ENCODE data around the gene EMC8. TPM values are rescaled to one million over a fixed set of nuclear protein-coding genes. Genes with fewer than 3 reads are reported as not detected.

Gene EMC8
- polyA plus RNA-seq, 3 donors: 28.4 to 31.4 (median 30.0) TPM

- no peak for DNase-seq (ENCODE audit: low read depth in 3 of 3, low spot score in 2 of 3)
Measured at GRCh38 chr16:85761861-85762260, 37.5 kb downstream of the EMC8 start.

- DNase-seq (ENCODE audit: low read depth in 3 of 3, low spot score in 2 of 3): no peak
Measured at GRCh38 chr16:85759631-85760419, 39.5 kb downstream of the EMC8 start.

DNA sequence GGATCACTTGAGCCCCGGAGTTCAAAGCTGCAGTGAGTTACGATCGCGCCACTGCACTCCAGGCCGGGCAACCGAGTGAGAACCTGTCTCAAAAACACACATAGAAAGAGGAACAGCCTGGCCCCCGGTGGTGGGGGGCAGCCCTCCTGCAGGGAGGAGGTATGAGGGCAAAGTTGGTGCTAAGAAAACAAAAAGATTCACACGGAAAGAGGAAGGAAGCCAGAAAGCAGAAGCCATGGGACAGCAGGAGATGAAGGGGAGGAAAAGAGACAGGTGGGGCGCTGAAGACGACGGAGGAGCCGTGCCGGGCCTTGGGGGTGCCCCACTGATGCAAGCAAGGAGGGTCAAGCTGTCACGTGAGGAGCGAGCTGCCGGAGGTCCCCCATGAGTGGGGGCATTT is 40.2 kb downstream of the EMC8 start:
- no peak for DNase-seq (ENCODE audit: low read depth in 3 of 3, low spot score in 2 of 3)

DNA sequence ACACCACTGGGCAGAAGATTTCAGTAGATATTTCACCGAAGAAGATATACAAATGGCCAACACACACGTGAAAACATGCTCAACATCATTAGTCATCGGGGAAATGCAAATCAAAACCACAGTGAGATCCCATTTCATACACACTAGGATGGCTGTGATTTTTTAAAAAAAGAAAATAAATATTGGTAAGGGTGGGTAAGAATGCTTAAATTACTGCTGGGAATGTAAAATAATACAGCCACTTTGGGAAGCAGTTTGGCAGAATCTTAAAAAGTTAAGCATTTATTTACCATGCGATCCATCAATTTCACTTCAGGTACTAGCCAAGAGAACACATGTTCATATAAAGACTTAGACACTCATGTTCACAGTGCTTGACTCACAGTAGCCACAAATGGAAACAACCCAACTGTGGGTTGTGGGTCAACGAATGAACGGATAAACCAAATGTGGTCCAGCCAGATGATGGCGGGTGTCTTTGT is 42.0 kb downstream of the EMC8 start:
- no peak for DNase-seq (ENCODE audit: low read depth in 3 of 3, low spot score in 2 of 3)

DNA sequence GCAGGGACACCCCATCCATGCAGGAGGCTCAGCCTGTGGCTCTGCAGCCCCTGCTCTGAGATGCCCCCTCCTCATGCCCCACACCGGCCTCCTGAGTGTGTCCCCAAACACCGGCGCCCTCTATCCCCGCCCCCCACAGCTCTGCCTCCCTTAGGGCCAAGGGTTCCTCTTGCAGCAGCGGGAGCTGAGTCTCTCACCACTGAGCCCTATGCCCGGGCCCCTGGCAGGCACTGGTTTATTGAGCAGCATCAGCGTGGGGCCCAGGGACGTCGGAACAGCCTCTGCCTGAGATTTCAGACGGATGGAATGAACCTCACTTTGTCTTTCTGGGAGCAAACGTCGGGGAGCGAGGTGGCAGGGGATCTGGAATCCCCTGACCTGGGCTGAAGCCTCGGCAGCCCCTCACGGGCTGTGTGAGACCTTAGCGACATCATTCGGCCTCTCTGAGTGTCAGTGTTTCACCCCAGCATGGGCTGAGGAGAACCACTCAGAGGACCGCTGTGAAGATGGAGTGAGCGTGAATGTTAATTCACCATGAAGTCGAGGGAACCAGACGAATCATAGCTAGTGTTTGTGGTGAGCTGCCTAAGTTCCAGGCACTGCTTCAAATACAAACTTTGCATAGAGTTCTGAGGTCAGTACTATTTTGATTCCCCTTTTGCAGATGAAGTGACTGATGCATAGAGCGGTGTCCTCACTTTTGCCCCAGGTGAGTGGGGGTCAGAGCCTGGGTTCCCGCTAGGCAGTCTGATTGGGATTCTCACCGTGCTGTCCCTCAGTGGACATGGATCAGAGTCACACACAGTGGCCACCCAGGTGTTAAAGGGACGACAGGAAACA is 43.2 kb downstream of the EMC8 start:
- no peak for DNase-seq (ENCODE audit: low read depth in 3 of 3, low spot score in 2 of 3)

DNA sequence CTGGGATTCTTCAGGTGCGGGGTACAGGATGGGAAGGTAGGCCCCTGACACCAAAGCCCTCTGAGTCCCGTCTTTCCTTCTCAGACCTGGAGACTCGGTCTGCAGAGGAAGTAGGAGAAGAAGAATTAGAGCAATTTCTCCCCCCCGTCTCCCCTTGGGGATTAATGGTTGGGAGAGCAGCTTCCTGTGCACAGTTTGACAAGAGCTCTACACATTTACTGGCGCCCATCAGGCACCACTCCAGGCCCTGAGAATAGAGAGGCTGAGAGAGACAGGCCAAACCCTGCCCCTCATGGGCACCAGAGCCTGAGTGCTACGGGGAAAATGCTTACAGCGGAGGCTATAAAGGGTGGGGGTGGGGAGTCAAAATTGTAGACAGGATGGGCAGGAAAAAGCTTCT is 44.9 kb downstream of the EMC8 start:
- no peak for DNase-seq (ENCODE audit: low read depth in 3 of 3, low spot score in 2 of 3)

DNA sequence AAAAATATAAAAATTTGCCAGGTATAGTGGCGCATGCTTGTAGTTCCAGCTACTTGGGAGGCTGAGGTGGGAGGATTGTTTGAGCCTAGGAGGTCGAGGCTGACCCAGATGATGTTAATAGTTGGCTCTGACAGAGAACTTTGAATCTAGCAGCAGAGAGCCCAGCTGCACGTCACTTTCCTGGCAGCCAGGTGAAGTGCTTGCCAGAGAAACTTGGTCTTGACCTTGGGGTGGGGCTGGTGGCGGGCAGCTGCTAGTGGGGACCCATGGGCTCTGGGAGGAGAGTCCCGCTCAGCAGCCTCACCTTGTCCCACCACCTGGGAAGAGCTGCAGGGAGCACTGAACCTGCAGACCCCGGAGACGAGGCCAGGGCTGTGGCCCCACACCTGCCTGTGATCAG is 45.4 kb downstream of the EMC8 start:
- DNase-seq (ENCODE audit: low read depth in 3 of 3, low spot score in 2 of 3): no peak

- no peak for DNase-seq (ENCODE audit: low read depth in 3 of 3, low spot score in 2 of 3)
Measured at GRCh38 chr16:85753559-85753958, 45.8 kb downstream of the EMC8 start.

DNA sequence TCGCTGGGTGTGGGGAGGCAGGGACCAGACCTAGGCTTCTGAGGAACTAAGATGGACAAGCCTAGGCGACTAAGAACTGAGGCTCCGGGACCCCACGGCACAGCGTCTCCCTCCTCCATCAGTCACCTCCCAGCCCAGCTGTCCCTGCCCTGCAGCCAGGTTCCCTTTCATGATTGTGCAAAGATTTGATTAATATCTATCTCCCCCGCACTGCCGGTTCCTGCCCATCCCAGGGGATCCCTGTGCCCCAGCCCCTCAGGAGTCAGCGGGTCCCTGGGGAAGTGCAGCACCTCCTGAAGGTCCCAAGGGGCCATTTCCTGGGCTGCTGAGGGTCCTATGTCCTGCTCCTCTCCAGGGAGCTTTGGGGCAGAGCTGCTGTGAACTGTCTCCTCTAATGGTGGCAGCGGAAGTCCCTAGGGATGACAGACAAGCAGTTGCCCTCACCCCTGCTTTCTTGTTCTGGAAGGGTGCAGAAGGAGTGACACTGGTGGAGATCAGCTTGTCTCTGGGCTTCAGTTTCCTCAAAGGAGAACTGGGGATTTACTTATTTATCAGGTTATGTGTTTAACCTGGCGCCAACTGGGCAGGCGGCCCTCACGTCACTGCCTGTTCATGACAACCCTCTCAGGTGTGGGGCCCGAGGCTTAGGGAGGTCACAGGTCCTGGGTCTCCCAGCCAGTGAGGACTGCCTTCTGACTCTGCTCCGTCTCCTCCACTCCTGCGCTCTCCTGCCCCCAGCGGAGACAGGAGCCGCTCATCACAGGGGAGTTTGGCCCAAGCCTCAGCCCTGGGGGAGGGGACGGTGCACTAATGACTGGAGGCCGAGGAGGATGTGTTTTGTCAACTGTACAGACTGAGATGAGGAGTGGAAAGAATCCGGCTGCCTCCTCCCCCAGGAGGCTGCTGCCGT is 46.6 kb downstream of the EMC8 start:
- DNase-seq (ENCODE audit: low read depth in 3 of 3, low spot score in 2 of 3): peak in 1 of 3 donors; percentile 45

DNA sequence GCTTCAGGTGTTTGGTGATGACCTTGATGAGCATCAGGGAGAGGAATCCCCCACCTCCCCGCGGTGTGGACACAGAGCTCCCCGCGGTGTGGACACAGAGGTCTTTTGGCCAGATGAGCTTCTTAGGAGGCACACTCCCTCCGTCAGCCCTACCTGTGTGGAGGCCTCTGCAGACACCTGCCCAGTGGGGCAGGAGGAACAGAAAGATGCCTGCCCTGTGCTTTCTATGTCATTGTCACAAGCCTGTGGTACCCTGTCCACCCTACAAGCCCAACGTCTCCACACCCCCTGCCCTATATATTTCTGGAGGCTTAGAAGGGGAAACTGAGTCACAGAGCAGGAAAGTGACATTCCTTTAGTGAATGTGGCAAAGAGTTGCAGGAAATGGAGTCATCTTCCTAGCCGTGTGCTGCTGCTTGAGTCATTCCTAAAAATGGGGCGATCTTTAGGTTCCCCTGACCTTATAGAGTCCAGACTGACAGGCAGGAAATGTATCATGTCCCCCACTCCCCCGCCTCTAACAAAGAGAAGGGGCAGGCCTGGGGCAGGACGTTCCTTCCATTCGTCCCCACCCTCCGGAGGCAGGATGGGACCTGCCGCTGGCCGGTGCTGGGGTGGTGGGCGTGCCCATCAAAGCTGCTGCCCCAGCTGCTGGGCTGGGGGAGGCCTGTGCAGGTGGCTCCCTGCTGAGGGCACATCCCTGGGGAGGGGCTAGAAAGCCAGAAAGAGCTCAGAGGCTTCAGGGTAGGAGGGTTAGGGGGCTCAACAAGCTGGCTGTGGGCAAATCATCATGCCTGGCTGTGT is 47.4 kb downstream of the EMC8 start:
- DNase-seq (ENCODE audit: low read depth in 3 of 3, low spot score in 2 of 3): no peak

DNA sequence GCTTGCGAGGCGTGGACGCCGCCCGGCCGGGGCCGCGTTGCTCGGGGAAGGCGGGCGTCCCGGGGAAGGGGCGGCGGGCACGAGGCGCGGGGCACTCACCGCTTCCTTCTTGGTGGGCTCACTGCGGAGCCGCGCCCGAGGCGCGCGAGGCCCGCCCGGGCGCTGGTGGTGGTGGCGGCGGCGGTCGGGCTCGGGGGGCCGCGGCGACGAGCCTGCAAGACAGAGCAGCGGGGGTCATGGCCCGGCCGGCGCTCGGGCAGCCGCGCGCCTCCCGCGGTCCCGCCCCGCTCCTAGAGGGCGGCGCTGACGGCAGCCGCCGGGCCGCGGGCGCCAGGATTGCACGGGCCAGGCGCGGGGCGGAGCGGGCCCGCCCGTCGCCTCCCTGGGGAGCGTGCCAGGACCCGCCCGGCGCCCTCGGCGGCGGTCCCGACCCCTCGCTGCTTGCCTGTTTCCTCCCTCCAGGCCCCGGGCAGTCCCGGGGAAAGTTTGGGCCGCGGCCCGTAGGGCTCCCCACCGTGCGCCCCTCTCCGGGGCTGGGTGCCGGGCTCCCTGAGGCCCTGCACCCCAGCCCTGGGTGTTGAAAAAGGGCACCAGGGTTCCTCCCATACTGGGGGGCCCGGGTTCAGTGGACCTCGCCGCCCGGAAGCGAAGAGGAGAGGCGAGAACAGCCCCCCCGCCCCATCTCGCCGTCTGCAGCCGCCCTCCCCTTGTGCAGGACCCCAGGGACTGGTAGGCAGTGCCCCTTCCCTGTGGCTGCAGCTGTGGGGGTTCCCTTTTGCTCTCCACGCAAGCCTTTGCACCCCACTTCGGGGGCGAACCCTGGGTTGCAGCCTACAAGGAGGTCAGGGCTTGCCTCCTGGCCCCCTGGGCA is 48.3 kb downstream of the EMC8 start, which contains the start of gene C16orf74:
TSS of gene C16orf74 (minus strand) at position 270 of the 871 bp plus-strand sequence. CDS start 15,879 bp downstream, outside the sequence.
- no peak for DNase-seq (ENCODE audit: low read depth in 3 of 3, low spot score in 2 of 3)

GRCh38 chr16:85750146-85750826 is 49.1 kb downstream of the EMC8 start:
- peak in 1 of 3 donors; percentile 45 for DNase-seq (ENCODE audit: low read depth in 3 of 3, low spot score in 2 of 3)

DNA sequence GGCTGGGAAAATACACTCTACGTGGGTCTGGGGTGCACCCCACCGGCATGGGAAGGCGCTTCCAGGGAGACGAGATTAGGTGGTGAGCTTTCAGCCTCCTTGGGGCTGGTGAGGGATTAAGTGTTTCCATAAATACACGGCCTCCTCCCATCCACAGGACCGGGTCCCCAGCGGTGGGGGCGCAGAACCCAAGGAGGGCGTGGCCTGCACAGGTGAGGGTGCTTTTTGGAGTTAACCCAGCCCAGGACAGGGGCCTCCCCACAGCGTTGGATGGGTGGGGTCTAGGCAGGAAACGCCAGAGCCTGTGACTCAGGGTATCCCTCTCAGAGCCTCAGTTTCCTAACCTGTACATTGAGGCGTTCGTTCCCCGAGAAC is 49.6 kb downstream of the EMC8 start:
- DNase-seq (ENCODE audit: low read depth in 3 of 3, low spot score in 2 of 3): no peak

DNA sequence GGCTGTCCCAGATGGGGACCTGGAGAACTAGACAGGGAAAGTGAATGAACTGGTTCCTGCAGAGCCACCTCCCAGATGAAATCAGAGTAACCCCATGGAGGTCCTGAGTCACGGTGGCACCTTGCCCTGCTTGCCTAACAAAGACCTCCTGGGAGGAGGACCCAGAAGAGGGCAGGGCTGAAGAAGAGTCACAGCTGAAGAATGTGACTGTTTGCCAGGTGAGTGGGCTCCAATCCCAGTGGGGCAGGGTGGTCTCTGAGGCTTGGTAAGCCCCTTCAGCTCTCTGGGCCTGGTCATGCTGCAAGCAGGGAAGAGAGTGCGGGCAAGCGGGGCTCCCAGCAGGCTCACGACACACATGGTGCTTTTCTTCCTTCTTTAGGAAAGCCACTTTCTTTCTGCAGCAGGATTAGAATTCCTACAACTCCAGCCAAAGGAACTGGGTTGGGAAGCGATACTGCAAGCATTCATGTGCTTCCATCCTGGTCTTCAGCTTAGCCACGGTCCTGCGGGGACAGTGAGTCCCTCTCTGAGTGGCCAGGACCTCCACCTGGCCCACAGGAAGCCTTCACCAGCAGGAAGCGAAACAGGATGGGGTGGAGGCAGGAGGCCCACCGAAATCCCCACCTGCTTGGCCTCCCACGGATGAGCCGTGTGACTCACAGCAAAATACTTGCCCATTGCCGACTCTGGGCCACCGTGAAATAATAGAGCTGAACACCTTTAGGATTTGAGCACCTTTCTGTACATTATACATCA is 52.7 kb downstream of the EMC8 start:
- no peak for DNase-seq (ENCODE audit: low read depth in 3 of 3, low spot score in 2 of 3)

DNA sequence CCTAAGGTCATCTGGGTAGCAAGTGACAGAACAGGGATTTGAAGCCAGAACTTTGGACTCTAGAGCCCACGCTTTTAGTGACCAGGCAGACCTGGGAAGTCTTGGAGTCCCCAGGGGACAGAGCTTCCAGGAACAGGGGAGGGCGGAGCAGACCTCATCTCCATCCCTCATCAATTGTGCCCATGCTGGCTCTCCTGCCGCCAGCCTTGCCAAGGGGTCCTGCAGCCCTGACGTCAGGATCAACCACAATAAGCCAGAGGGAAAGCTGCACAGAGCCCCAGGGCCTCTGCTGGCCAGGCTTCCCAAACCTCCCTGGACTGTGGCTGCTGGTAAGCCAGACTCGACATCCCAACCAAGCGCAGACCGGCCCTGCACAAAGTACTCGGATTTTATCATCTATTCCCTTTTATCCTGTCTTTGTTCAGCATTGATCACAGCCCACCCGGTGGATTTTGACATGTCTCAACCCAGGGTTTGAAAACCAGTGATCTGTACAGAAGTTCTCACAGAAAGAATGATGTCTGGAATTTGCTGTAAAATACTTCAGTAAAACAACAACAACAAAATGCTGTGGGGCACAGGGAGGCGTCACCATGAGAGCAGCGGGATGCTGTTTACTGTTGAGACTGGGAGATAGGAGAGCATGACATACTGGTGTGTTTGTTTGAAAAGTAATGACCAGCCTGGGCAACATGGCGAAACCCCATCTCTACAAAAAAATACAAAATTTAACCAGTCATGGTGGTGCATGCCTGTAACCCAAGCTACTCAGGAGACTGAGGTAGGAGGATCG is 60.2 kb downstream of the EMC8 start:
- no peak for DNase-seq (ENCODE audit: low read depth in 3 of 3, low spot score in 2 of 3)

GRCh38 chr16:85736921-85737320 is 62.4 kb downstream of the EMC8 start:
- DNase-seq (ENCODE audit: low read depth in 3 of 3, low spot score in 2 of 3): no peak

GRCh38 chr16:85735946-85736345 is 63.4 kb downstream of the EMC8 start:
- no peak for DNase-seq (ENCODE audit: low read depth in 3 of 3, low spot score in 2 of 3)

Measured in right renal cortex interstitium (tissue), 3 donors.